Hematopoietic multipotent progenitor cell treated with erythropoietin and hydrocortisone succinate and interleukin-3 and kit ligand, for 15 days (in vitro differentiated cells): Measurements from ENCODE around the gene ZBTB7B.

Experiments used
- DNase-seq: peaks from one replicate; pipeline ENCODE4 v3.0.0-alpha.2; 2015; ENCODE audit warnings: low spot score

Gene ZBTB7B

GRCh38 chr1:155061381-155062150 lies 59.0 kb downstream of the ZBTB7B start:
- peak; percentile 91 for DNase-seq

DNA sequence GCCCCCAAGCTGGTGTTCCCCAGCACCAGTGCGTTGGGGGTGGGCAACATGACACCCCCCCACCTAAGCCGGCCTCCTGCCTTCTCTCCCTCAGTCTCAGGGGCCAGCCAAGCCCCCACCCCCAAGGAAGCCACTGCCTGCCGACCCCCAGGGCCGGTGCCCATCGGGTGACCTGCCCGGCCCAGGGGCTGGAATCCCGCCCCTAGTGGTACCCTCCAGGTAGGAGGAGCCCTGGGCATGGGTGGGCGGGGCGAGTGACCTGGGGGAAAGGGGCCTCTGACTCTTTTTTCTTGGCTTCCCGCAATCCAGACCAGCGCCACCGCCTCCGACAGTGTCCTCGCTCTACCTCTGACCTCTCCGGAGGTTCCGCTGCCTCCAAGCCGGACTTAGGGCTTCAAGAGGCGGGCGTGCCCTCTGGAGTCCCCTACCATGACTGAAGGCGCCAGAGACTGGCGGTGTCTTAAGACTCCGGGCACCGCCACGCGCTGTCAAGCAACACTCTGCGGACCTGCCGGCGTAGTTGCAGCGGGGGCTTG lies 59.6 kb downstream of the ZBTB7B start:
- DNase-seq: no peak

GRCh38 chr1:155062702-155063411 lies 60.3 kb downstream of the ZBTB7B start:
- peak; percentile 64 for DNase-seq

- DNase-seq: peak; percentile 55
These were observed 61.0 kb downstream of the ZBTB7B start, which contains the start of gene EFNA4 for GRCh38 chr1:155063550-155064110. EFNA4 (plus strand) TSS chr1:155063740; CDS start chr1:155063824, 84 bp downstream.

GRCh38 chr1:155064111-155064831 lies 61.7 kb downstream of the ZBTB7B start:
- DNase-seq: no peak

- DNase-seq: no peak
These were observed 62.3 kb downstream of the ZBTB7B start for GRCh38 chr1:155064832-155065429.

GRCh38 chr1:155066777-155067176 lies 64.2 kb downstream of the ZBTB7B start:
- no peak for DNase-seq
